Measurements from ENCODE around the gene PDIA3. TPM values are rescaled to one million over a fixed set of nuclear protein-coding genes. Genes with fewer than 3 reads are reported as not detected.
A peak's percentile ranks its signal among the peaks of the same experiment; 100 is the strongest.

The PDIA3 gene
- total RNA-seq, 1 experiment from 2014 or later: 538 TPM

GRCh38 chr15:43789409-43789808 lies 43.2 kb downstream of the PDIA3 start:
- peaks cover 6% of the 10 kb centered on the region for H3K36me3 ChIP-seq (ENCODE audit: control insufficient read depth, insufficient read depth, low read length)
- H3K4me3 ChIP-seq (ENCODE audit: low read depth in 2 of 2, low read length in 2 of 2): no peak overlapping the region
- CTCF ChIA-PET: no interaction called here
- ATAC-seq (no peak), DNase-seq (ENCODE audit: low read depth, low spot score) (no peak)
- H3K27me3 ChIP-seq (ENCODE audit: control insufficient read depth, insufficient read depth, low read length): no peaks in the 10 kb centered on the region
- BruUV-seq (replicated peaks): no TSS peak
- in situ Hi-C loops (cut with HindIII; ENCODE audit: low pct_unique_long_range_greater_than_20kb, low sequenced_read_pairs): no loop called here
- no peak for TF ChIP-seq TCF7L2 (IDR thresholded peaks at IDR 0.05; ENCODE audit: low read depth, low read length)
- no peak for TF ChIP-seq POLR2AphosphoS5 (IDR thresholded peaks at IDR 0.05; ENCODE audit: low read depth, low read length)
- no peaks in the 10 kb centered on the region for H3K9me3 ChIP-seq (ENCODE audit: control insufficient read depth, insufficient read depth, low read depth, low read length)
- intact Hi-C loops (cut with micrococcal nuclease; ENCODE audit: unreplicated experiment): no loop called here
- POLR2A ChIA-PET: interaction anchor here (0.6 kb wide), 1 partner anchor 12 kb away, joined by 4 read pairs; no protein-coding TSS in a partner anchor
- H3K27ac ChIP-seq (ENCODE audit: low read length): no peak overlapping the region
- peaks cover 18% of the 10 kb centered on the region for H3K4me1 ChIP-seq (ENCODE audit: control insufficient read depth, insufficient read depth, low read length)

- Histone ChIP-seq H3K27me3 (ENCODE audit: control insufficient read depth, insufficient read depth, low read length) (no peaks in the 10 kb centered on the region), H3K4me1 (ENCODE audit: control insufficient read depth, insufficient read depth, low read length) (peaks cover 31% of the 10 kb centered on the region), H3K4me3 (ENCODE audit: low read depth in 2 of 2, low read length in 2 of 2) (peak within 1 kb of the TSS; percentile 97 to 98), H3K27ac (ENCODE audit: low read length) (peak within 1 kb of the TSS; percentile 99), H3K9me3 (ENCODE audit: control insufficient read depth, insufficient read depth, low read depth, low read length) (no peaks in the 10 kb centered on the region), H3K36me3 (ENCODE audit: control insufficient read depth, insufficient read depth, low read length) (peaks cover 9% of the 10 kb centered on the region)
- POLR2A ChIA-PET: interaction anchor here (0.5 to 0.6 kb wide), 2 partner anchors 13 to 308 kb away, joined by 4 to 8 read pairs; no protein-coding TSS in a partner anchor
- intact Hi-C loops (cut with micrococcal nuclease; ENCODE audit: unreplicated experiment) (no loop called here), in situ Hi-C loops (cut with HindIII; ENCODE audit: low pct_unique_long_range_greater_than_20kb, low sequenced_read_pairs) (no loop called here)
- CTCF ChIA-PET: no interaction called here
- ATAC-seq: peak; percentile 97
- TF ChIP-seq, protein P1, sequence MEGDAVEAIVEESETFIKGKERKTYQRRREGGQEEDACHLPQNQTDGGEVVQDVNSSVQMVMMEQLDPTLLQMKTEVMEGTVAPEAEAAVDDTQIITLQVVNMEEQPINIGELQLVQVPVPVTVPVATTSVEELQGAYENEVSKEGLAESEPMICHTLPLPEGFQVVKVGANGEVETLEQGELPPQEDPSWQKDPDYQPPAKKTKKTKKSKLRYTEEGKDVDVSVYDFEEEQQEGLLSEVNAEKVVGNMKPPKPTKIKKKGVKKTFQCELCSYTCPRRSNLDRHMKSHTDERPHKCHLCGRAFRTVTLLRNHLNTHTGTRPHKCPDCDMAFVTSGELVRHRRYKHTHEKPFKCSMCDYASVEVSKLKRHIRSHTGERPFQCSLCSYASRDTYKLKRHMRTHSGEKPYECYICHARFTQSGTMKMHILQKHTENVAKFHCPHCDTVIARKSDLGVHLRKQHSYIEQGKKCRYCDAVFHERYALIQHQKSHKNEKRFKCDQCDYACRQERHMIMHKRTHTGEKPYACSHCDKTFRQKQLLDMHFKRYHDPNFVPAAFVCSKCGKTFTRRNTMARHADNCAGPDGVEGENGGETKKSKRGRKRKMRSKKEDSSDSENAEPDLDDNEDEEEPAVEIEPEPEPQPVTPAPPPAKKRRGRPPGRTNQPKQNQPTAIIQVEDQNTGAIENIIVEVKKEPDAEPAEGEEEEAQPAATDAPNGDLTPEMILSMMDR (IDR thresholded peaks at IDR 0.05): no peak
- TF ChIP-seq TCF7L2 (IDR thresholded peaks at IDR 0.05; ENCODE audit: low read depth, low read length) (no peak), REST (IDR thresholded peaks at IDR 0.05; ENCODE audit: insufficient read depth in 1 of 2, low read depth in 2 of 2, low read length in 1 of 2) (no peak), SIN3A (IDR thresholded peaks at IDR 0.05; ENCODE audit: borderline replicate concordance, insufficient read depth, low read depth, low read length) (0 out of 2 replicates have a peak, but pooled peaks have one; percentile 47), POLR2AphosphoS5 (IDR thresholded peaks at IDR 0.05; ENCODE audit: low read depth, low read length) (peak; percentile 90)
- no TSS peak for BruUV-seq (replicated peaks)
- DNase-seq (ENCODE audit: low read depth, low spot score): peak; percentile 97
Measured at GRCh38 chr15:43791993-43792760, 45.9 kb downstream of the PDIA3 start, which contains the start of gene SERF2. Gene SERF2 (plus strand): TSS chr15:43792320. CDS start chr15:43792377, 57 bp downstream.

All from Panc1 (cell line).